Activated CD4-positive, alpha-beta memory T cell treated with anti-CD3 and anti-CD28 coated beads, Interleukin-2, amount 10 ng/mL, durations not matched to agents 7 days and 5 days (primary cell): ENCODE data around the gene TRABD2B. TPM values are rescaled to one million over a fixed set of nuclear protein-coding genes. Genes with fewer than 3 reads are reported as not detected.

ENCODE experiments used
- CTCF ChIA-PET: fragments of 350-600 bp; sonication (Branson Sonifier 250); formaldehyde crosslinking; loops from one replicate; lab custom pipeline; 2021; ENCODE audit warnings: antibody characterized with exemption, inconsistent platforms; lab: Charles Lee
- POLR2A ChIA-PET: fragments of 350-600 bp; sonication (Branson Sonifier 250); formaldehyde crosslinking; loops from one replicate; lab custom pipeline; 2021; ENCODE audit warnings: antibody characterized with exemption; lab: Charles Lee
- DNase-seq: peaks from one replicate; pipeline ENCODE4 v3.0.0-alpha.2; 2020
- H3K27ac Mint-ChIP-seq: one replicate; pipeline ENCODE4 v1.8.0; 2021; ENCODE audit warnings: mild to moderate bottlenecking, mixed read lengths
- H3K27me3 Mint-ChIP-seq: one replicate; pipeline ENCODE4 v1.8.0; 2021; ENCODE audit warnings: mixed read lengths
- H3K36me3 Mint-ChIP-seq: one replicate; pipeline ENCODE4 v1.8.0; 2021; ENCODE audit warnings: low read depth, mixed read lengths
- H3K4me1 Mint-ChIP-seq: one replicate; pipeline ENCODE4 v1.8.0; 2021; ENCODE audit warnings: mixed read lengths
- H3K4me3 Mint-ChIP-seq: one replicate; pipeline ENCODE4 v1.8.0; 2021; ENCODE audit warnings: mild to moderate bottlenecking, mixed read lengths
- H3K9me3 Mint-ChIP-seq: one replicate; pipeline ENCODE4 v1.8.0; 2021; ENCODE audit warnings: mixed read lengths
- total RNA-seq, 2 experiments: library from RNA; stranded (reverse); gene quantifications; one replicate each; pipeline ENCODE4 v1.2.3, GENCODE V29; 2021

Gene TRABD2B
- total RNA-seq, 2 experiments from 2014 or later, result not detected

DNA sequence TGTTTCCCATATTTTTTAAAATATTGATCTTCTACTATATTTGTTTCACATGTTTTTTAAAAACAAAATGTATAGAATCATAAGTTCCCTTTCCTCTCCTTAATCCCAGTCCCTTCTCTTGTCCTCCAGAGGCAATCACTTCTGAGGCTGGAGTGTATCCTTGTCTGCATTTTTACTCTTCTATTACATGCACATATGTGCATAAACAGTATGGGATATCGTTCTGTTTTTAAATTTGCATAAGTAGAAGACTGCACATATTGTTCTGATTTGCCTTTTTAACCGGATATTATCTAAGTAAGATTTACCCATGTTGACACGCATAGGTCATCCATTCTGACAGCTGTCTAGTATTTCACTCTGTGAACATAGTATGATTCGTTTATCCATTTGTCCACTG, 142.0 kb downstream of the TRABD2B start:
- H3K36me3 Mint-ChIP-seq, result no peaks in the 10 kb centered on the region
- POLR2A ChIA-PET, result no interaction called here
- no peak overlapping the region for H3K4me3 Mint-ChIP-seq

DNA sequence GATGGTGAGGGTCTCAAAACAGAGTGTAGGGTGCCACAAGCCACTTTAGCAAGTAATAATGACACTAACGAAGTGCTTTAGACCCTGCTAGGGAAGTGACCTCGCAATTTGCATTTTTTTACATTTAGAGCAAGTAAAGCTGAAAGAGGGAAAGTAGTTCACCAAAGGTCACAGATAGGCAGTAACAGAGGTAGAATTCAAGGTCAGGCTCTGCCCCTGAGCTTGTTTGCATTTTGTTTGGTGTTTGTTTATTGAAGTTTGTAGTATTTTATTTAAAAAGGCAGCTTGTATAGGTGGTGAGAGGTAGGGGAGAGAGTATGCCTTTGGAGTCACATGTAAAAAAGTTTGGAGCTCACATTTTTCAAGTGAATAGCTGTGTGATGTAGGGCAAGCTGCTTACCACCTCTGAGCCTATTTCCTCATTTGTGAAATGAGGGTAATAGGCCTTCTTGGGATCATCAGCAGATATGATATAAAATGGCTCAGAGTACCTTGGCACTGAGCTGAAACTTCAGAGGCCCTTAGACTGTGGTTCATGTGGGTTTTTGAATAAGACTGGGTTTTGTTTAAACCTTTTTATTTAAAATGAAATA, 142.5 kb downstream of the TRABD2B start:
- Mint-ChIP-seq H3K27me3 (no peaks in the 10 kb centered on the region), H3K4me3 (no peak overlapping the region), H3K9me3 (no peaks in the 10 kb centered on the region), H3K36me3 (no peaks in the 10 kb centered on the region), H3K4me1 (peaks cover 2% of the 10 kb centered on the region), H3K27ac (no peak overlapping the region)
- CTCF ChIA-PET, result no interaction called here
- DNase-seq, result no peak
- POLR2A ChIA-PET, result no interaction called here

More for the DNA sequence above, 142.0 kb downstream of the TRABD2B start:
- CTCF ChIA-PET, result no interaction called here
- Mint-ChIP-seq H3K27ac (no peak overlapping the region), H3K27me3 (peaks cover 2% of the 10 kb centered on the region), H3K4me1 (peaks cover 2% of the 10 kb centered on the region), H3K9me3 (no peaks in the 10 kb centered on the region)
- no peak for DNase-seq

DNA sequence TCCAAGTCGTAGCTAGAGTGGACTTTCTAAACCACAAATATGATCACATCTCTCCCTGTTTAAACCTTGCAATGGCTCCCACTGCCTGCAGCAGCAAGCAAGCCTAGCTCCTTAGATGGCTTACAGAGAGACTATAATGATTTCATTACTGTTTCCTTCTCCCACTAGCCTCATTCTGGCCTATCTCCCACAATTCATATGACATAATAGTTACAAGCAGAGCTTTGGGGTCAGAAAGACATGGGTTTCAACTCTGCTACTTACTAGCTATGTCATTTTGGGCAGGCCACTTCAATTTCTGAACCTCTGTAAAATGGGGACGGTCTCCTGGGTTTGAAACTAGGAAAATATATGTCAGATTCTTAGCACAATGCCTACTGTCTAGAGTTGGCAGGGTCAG, 143.3 kb downstream of the TRABD2B start:
- no peaks in the 10 kb centered on the region for H3K4me1 Mint-ChIP-seq
- CTCF ChIA-PET, result no interaction called here
- no peaks in the 10 kb centered on the region for H3K36me3 Mint-ChIP-seq
- no peak overlapping the region for H3K4me3 Mint-ChIP-seq
- POLR2A ChIA-PET, result no interaction called here
- no peaks in the 10 kb centered on the region for H3K27me3 Mint-ChIP-seq
- no peaks in the 10 kb centered on the region for H3K9me3 Mint-ChIP-seq
- no peak for DNase-seq
- no peak overlapping the region for H3K27ac Mint-ChIP-seq

DNA sequence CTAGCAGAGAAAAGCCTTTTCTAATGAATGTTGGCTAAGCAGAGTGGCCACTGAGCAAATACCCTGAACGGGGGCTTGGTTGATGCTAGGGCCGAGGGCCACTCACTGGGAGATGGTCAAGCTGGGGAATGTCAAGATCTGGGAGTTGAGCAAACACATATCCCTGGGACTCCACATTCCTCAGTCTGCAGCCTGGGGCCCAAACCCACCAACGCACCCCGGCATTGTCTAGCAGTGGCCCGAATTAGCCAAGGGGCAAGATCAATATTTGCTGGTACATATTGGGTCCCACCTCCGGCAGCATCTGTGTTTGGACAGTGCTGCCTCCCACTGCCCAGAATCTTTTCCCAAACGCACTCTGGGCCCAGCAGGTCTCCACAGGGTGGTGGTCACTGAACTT, 144.1 kb downstream of the TRABD2B start:
- ChIA-PET POLR2A (no interaction called here), CTCF (no interaction called here)
- H3K9me3 Mint-ChIP-seq, result no peaks in the 10 kb centered on the region
- no peaks in the 10 kb centered on the region for H3K27me3 Mint-ChIP-seq
- no peak overlapping the region for H3K27ac Mint-ChIP-seq
- DNase-seq, result no peak
- H3K4me3 Mint-ChIP-seq, result no peak overlapping the region
- H3K36me3 Mint-ChIP-seq, result no peaks in the 10 kb centered on the region
- H3K4me1 Mint-ChIP-seq, result no peaks in the 10 kb centered on the region

DNA sequence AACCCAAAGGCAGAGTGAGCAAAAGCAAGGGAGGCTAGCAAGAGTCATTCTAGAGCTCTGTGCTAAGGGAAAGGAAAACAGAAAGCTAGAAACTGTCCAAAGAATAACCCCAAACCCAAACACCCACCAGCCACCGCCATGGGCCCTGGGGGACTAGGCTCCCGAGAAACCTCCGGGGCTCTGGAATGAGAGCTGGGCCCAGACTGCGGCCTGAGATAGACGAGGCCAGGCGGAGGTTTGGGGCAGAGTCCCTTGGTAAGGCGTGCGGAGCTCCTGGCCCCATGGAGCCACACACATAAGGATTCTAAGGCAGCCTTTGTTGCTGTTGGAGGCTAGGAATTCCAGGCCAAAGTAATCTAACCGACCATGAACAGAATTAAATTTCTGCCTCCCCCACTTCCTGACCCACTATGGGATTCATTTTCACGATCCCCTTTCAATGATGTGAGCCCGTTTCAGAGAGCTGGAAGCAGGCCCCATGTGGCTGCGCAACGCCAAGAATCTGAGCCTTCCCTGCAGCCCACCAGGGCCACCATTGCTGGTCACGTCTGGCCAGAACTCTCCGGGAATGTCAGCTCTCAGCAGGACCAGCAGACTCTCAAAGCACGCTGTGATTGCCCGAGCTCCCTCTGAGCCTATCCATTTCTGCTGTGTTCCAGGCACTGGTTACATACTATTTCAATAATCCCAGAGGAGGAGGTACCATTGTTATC, 145.0 kb downstream of the TRABD2B start:
- Mint-ChIP-seq H3K27ac (no peak overlapping the region), H3K4me3 (no peak overlapping the region), H3K36me3 (no peaks in the 10 kb centered on the region), H3K27me3 (peaks cover 1% of the 10 kb centered on the region), H3K9me3 (no peaks in the 10 kb centered on the region), H3K4me1 (no peaks in the 10 kb centered on the region)
- DNase-seq, result no peak
- ChIA-PET POLR2A (no interaction called here), CTCF (no interaction called here)

DNA sequence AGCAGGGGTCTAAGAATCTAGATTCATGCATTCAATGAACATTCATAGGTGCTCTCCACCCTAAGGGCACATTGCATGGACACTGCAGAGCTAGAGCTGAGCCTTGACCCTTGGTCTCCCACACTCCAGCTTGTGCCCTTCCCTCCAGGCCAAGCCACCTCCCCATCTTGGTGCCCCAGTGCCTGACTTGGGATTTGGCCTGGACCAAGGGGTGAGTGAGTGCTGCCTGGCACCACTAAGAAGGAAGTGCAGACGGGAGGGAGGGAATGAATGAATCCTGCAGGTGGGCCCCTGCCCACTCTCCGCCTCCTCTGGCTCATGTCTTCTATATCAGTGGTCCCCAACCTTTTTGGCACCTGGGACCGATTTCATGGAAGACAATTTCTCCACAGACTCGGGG, 146.7 kb downstream of the TRABD2B start:
- H3K4me1 Mint-ChIP-seq, result no peaks in the 10 kb centered on the region

DNA sequence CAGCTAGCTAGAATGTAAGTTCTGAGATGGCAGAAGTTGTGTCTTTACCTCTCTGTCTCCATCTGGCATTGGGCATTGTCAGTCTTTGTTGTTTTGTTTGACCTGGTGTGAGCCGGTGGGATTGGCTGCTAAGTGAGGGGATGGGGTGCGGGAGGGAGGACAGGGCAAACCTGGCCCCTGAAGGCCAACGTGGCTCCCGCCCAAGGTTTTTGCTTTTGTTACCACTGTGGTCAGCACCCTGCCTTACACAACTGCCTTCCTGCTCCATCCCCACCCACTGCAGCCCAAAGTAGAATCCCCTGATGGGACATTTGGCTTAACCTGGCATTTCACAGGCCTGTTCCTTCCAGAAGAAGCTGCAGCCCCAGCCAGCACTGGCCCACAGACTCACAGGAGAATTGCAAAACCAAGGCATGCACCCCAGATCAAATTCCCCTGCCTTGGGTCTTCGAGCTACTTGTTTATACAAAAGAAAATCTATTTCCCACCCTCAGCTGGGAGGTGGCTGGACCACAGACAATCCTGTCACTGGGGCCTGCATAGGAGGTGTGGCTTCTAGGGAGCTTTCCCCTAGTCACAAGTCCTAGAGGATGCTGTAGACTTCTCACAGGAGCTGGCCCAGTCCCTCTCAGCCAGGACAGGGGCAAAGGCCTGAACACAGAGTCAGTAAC, 147.5 kb downstream of the TRABD2B start:
- Mint-ChIP-seq H3K9me3 (no peaks in the 10 kb centered on the region), H3K4me3 (no peak overlapping the region), H3K27ac (no peak overlapping the region), H3K36me3 (no peaks in the 10 kb centered on the region), H3K27me3 (peaks cover 4% of the 10 kb centered on the region), H3K4me1 (no peaks in the 10 kb centered on the region)
- ChIA-PET POLR2A (no interaction called here), CTCF (no interaction called here)
- no peak for DNase-seq

More for the DNA sequence above, 146.7 kb downstream of the TRABD2B start:
- Mint-ChIP-seq H3K27me3 (peaks cover 1% of the 10 kb centered on the region), H3K4me3 (no peak overlapping the region), H3K9me3 (no peaks in the 10 kb centered on the region), H3K27ac (no peak overlapping the region), H3K36me3 (no peaks in the 10 kb centered on the region)
- ChIA-PET CTCF (no interaction called here), POLR2A (no interaction called here)
- no peak for DNase-seq

DNA sequence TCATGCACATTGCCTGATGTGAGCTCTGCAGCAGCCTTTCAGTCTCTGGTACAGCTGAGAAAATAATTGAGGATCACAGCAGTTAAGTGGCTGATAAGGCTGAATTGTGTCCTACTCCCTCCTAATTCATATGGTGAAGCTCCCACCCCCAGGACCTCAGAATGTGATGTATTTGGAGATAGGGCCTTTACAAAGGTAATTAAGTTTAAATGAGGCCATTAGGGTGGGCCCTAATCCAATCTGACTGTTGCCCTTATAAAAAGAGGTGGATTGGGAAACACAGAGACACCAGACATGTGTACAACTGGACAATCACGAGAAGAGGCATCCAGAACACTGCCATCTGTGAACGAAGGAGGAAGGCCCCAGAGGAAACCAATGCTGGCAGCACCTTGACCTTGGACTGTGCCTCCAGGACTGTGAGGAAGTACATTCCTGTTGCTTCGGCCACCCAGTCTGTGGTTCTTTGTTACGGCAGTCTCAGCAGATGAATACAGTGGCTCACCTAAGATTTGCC, 148.1 kb downstream of the TRABD2B start:
- DNase-seq, result no peak
- Mint-ChIP-seq H3K36me3 (no peaks in the 10 kb centered on the region), H3K9me3 (no peaks in the 10 kb centered on the region), H3K27me3 (peaks cover 4% of the 10 kb centered on the region), H3K4me1 (no peaks in the 10 kb centered on the region), H3K27ac (no peak overlapping the region), H3K4me3 (no peak overlapping the region)
- ChIA-PET CTCF (no interaction called here), POLR2A (no interaction called here)

DNA sequence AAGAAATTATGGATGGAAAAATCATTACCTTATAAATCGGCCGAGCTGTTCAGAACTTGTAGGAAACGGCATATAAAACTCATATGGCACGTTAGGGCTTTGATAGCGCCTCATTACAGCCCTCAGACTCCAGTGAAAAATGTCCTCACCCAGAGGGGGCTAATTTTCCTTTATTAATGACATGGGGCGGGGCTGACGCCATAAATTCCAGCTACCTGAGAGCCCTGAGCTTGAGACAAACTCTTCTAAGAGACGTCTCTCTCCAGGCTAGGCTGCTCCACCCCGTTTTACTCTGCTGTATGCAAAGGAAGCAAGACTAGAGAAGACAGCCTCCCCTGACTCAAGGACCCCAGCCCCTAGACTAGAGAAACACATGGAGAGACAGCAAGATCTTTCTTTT, 149.4 kb downstream of the TRABD2B start:
- Mint-ChIP-seq H3K4me1 (no peaks in the 10 kb centered on the region), H3K4me3 (no peak overlapping the region), H3K36me3 (no peaks in the 10 kb centered on the region), H3K27me3 (peaks cover 12% of the 10 kb centered on the region), H3K9me3 (no peaks in the 10 kb centered on the region), H3K27ac (no peak overlapping the region)
- POLR2A ChIA-PET, result no interaction called here
- no peak for DNase-seq
- CTCF ChIA-PET, result no interaction called here

DNA sequence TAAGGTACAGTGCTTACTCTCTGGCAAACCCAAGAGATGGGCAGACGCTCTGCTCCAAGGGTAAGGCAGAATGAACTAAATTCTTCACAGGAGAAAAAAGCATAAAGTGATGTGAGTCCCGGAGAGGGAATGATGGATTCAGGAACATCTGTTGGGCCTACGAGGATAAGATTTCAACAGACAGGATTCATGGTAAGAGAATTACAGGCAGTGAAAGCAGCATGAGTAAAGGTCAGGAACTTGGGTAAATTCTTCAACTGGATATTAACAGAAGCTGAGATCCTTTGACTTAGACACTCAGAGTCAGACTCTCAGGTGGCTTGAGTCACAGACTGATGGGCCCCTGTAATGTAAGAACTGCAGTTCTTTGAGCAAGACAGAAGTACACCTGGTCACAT, 152.6 kb downstream of the TRABD2B start:
- CTCF ChIA-PET, result no interaction called here
- DNase-seq, result no peak
- POLR2A ChIA-PET, result no interaction called here
- H3K36me3 Mint-ChIP-seq, result no peaks in the 10 kb centered on the region
- H3K27me3 Mint-ChIP-seq, result peaks cover 16% of the 10 kb centered on the region
- H3K9me3 Mint-ChIP-seq, result no peaks in the 10 kb centered on the region
- no peaks in the 10 kb centered on the region for H3K4me1 Mint-ChIP-seq
- H3K4me3 Mint-ChIP-seq, result no peak overlapping the region
- no peak overlapping the region for H3K27ac Mint-ChIP-seq

DNA sequence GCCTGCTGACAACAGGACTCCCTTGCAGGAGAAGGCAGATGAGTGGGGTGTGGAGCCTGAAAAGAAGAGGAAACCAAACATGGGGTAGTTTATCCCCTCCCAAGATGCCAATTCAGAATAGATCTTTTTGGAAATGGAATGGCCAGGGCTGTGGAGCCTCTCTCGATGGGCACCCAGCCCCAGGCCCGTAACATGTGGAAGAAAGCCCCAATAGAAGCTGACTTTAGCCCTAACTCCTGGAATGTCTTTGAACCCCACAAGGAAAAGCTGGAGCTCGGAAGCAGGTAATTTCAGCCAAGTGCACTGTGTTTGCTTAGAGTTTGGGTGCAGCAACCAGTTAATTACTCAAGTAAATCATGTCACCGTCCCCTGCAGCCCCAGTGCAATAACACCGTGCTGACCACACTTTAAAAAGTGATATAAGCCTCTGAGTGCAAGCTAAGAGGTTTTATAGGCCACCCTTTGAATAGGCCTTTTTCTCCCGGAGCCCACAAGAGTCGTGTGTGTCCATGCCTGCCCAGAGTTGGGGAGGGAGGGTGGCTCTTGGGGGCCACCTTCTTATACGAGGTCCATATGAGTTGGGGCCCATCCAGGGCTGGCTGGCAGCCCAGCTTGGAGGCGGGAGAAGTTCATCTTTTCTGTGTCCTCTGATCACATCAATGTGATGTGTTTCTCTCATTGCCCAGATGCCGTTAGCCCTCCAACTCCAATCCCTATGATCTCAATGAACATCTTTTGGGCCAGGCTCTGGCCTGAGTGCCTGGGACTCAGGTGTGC, 153.2 kb downstream of the TRABD2B start:
- no peaks in the 10 kb centered on the region for H3K9me3 Mint-ChIP-seq
- no peak overlapping the region for H3K27ac Mint-ChIP-seq
- peaks cover 16% of the 10 kb centered on the region for H3K27me3 Mint-ChIP-seq
- no peaks in the 10 kb centered on the region for H3K36me3 Mint-ChIP-seq
- POLR2A ChIA-PET, result no interaction called here
- no peaks in the 10 kb centered on the region for H3K4me1 Mint-ChIP-seq
- no peak overlapping the region for H3K4me3 Mint-ChIP-seq
- CTCF ChIA-PET, result no interaction called here
- no peak for DNase-seq

DNA sequence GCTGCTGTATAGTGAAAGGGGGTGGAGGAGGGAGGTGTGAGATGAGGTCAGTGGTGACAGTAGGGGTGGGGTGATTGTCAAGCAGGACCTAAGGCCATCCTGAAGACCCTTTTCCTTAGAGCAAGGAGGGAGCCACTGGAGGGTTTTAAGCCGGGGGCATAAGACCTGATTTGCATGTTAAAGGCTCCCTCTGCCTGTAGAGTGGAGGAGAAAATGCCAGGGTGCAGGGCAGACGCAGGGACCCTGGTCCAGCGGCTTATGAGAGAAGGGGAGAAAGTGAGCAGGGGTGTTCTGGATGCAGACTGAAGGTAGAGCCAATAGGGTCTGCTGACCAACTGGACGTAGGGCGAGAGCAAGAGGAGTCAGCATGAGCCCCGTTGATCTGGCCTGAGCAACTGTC, 154.1 kb downstream of the TRABD2B start:
- no peaks in the 10 kb centered on the region for H3K4me1 Mint-ChIP-seq
- H3K27me3 Mint-ChIP-seq, result peaks cover 16% of the 10 kb centered on the region
- no peak overlapping the region for H3K27ac Mint-ChIP-seq
- POLR2A ChIA-PET, result no interaction called here
- DNase-seq, result no peak
- H3K36me3 Mint-ChIP-seq, result no peaks in the 10 kb centered on the region
- CTCF ChIA-PET, result no interaction called here
- no peaks in the 10 kb centered on the region for H3K9me3 Mint-ChIP-seq
- no peak overlapping the region for H3K4me3 Mint-ChIP-seq
